NCI-H526 treated with DMSO at 0.1 percent for 48 hours (cell line): Measurements from ENCODE around the gene MIEF2.
"Not testable (repeated sequence)": the region's sequence is repeated elsewhere in the genome, so short reads cannot be mapped to it uniquely, and the experiment has no call there.

Experiments used
- DNase-seq: peaks from one replicate; lab custom pipeline; 2025; lab: John Stamatoyannopoulos, UW

MIEF2 gene

GRCh38 chr17:18291718-18292540, 31.5 kb downstream of the MIEF2 start:
- DNase-seq = no peak

GRCh38 chr17:18298061-18298460, 37.6 kb downstream of the MIEF2 start:
- not testable (repeated sequence) for DNase-seq

DNA sequence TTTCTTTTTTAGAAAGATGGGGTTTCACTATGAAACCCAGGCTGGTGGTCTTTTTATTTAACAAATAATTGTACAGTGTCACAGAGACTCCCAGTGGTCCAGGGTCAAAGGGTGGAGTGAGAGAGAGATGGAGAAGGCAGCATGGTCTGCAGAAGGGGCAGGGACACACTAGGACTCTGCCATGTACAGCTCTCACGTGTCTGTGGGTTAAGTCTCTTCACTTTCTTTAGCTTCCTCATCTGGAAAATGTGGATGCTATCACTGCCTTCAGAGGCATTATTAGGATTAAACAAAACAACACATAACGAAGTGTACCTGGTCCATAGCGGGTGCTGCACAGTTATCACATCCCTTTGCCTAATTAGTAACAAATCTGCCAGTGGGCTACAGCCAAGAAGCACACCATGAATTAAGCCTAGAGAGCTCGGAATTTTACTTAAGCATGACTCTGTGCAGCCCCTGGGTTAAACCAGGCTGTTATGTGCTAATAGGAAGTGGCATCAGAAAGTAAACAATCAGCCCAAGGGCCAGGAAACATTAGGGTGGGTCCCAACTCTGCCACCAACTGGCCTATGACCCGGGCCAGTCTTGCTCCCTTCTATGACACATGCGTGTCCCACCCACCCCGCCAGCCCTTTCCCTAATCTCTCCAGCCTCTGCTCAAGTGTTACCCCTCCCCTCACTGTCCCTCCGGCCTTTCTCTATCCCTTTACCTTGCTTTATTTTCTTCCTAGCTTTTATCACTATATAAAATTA, 40.4 kb downstream of the MIEF2 start:
- no peak for DNase-seq

DNA sequence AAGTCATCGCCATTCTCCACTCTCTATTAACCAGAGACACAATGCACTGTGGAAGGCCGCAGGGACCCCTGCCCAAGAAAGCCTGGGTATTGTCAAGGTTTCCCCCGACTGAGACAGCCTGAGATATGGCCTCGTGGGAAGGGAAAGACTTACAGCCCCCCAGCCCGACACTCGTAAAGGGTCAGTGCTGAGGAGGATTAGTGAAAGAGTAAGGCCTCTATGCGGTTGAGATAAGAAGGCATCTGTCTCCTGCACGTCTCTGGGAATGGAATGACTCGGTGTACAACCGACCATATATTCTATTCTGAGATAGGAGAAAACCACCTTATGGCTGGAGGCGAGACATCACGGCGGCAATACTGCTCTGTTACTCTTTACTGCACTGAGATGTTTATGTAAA, 42.7 kb downstream of the MIEF2 start:
- not testable (repeated sequence) for DNase-seq

- DNase-seq = no peak
These were observed 48.7 kb downstream of the MIEF2 start for GRCh38 chr17:18309202-18309601.

- no peak for DNase-seq
These were observed 53.7 kb downstream of the MIEF2 start for GRCh38 chr17:18314059-18314730.

GRCh38 chr17:18314731-18315561, 54.5 kb downstream of the MIEF2 start, which contains the start of the genes SMCR8 and TOP3A:
Gene SMCR8 (plus strand): TSS chr17:18315293. CDS start chr17:18315790, 497 bp downstream.
Gene TOP3A (minus strand): TSS chr17:18314994. CDS start chr17:18314778, 216 bp downstream.
- DNase-seq = peak; percentile 78

DNA sequence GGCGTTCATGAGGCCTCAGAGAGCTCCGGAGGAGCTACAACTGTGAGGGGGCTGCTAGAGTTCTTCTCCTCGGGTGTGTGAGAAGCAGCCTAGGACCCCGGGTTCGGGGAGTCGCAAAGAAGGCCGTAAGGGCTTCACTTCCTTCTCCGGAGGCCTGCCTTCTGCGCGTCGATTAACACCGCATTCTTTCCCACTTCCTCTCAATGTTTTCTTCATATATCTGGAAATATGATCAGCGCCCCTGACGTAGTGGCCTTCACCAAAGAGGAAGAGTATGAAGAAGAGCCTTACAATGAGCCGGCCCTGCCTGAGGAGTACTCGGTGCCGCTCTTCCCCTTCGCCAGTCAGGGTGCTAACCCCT, 55.1 kb downstream of the MIEF2 start:
- no peak for DNase-seq

GRCh38 chr17:18315961-18316360, 55.5 kb downstream of the MIEF2 start:
- no peak for DNase-seq
